Measurements from ENCODE around the gene PDE8B. TPM values are rescaled to one million over a fixed set of nuclear protein-coding genes. Genes with fewer than 3 reads are reported as not detected.

The PDE8B gene
- total RNA-seq, 1 experiment from 2014 or later, result 0.17 TPM

- TF ChIP-seq YY1 (IDR thresholded peaks at IDR 0.05; ENCODE audit: extremely low read depth, insufficient replicate concordance, low read depth, low read length) (no peak), CTCF (IDR thresholded peaks at IDR 0.05 in 2 of 3, conservative IDR thresholded peaks at IDR 0.05 in 1 of 3; ENCODE audit: borderline replicate concordance in 1 of 3, insufficient read depth in 1 of 3, low read depth in 2 of 3, low read length in 2 of 3) (no peak), MAX (IDR thresholded peaks at IDR 0.05) (no peak), ELF1 (IDR thresholded peaks at IDR 0.05; ENCODE audit: borderline replicate concordance, low read depth) (no peak), SP1 (IDR thresholded peaks at IDR 0.05; ENCODE audit: low read depth) (no peak), POLR2AphosphoS5 (IDR thresholded peaks at IDR 0.05; ENCODE audit: low read depth, low read length) (no peak), CBX3 (IDR thresholded peaks at IDR 0.05; ENCODE audit: low read depth) (no peak), SIN3A (IDR thresholded peaks at IDR 0.05; ENCODE audit: low read depth) (no peak), ATF3 (IDR thresholded peaks at IDR 0.05) (no peak), REST (IDR thresholded peaks at IDR 0.05; ENCODE audit: low read depth) (no peak), EZH2phosphoT487 (IDR thresholded peaks at IDR 0.05; ENCODE audit: borderline replicate concordance) (no peak), ZBTB33 (IDR thresholded peaks at IDR 0.05; ENCODE audit: extremely low read depth, insufficient replicate concordance, low read length) (no peak), RAD21 (IDR thresholded peaks at IDR 0.05; ENCODE audit: low read depth) (no peak), EZH2 (IDR thresholded peaks at IDR 0.05) (no peak), POLR2A (IDR thresholded peaks at IDR 0.05; ENCODE audit: borderline replicate concordance, extremely low read depth, insufficient read depth, insufficient read length) (no peak), SRF (IDR thresholded peaks at IDR 0.05; ENCODE audit: low read depth) (no peak), JUND (IDR thresholded peaks at IDR 0.05) (no peak), CEBPB (IDR thresholded peaks at IDR 0.05; ENCODE audit: low read depth) (no peak)
- CTCF ChIA-PET, result no interaction called here
- RAD21 ChIA-PET (ENCODE audit: low non-redundant PET in 1 of 2, low total read pairs in 2 of 2, uncharacterized antibody in 2 of 2, unreplicated experiment in 2 of 2), result no interaction called here
- POLR2A ChIA-PET, result no interaction called here
- ATAC-seq (no peak), DNase-seq (ENCODE audit: low read depth, low spot score) (no peak)
- Histone ChIP-seq H3K4me2 (ENCODE audit: low read length) (no peak overlapping the region), H3K4me1 (ENCODE audit: control insufficient read depth in 1 of 2, insufficient read depth in 2 of 2, low read length in 2 of 2) (no peaks in the 10 kb centered on the region), H2AFZ (ENCODE audit: low read depth, low read length, poor library complexity, severe bottlenecking) (no peak overlapping the region), H3K79me2 (ENCODE audit: insufficient read depth, low read length) (no peaks in the 10 kb centered on the region), H3K36me3 (ENCODE audit: control insufficient read depth in 1 of 2, insufficient read depth in 2 of 2, low read length in 2 of 2) (no peaks in the 10 kb centered on the region), H3K9ac (ENCODE audit: low read length) (no peak overlapping the region), H3K9me2 (ENCODE audit: insufficient read depth) (no peaks in the 10 kb centered on the region), H3K9me3 (ENCODE audit: control insufficient read depth in 1 of 2, insufficient read depth in 1 of 2, low read depth in 1 of 2, low read length in 2 of 2) (no peaks in the 10 kb centered on the region), H3K27ac (ENCODE audit: low read depth, low read length) (no peak overlapping the region), H3K4me3 (replicated peaks in 1 of 2; ENCODE audit: low read depth in 1 of 2, low read length in 2 of 2) (no peak overlapping the region), H4K20me1 (ENCODE audit: insufficient read depth) (no peaks in the 10 kb centered on the region), H3K27me3 (ENCODE audit: insufficient read depth, low read length) (peaks cover 5% of the 10 kb centered on the region; the same call in 1 of the 2 replicates)
- intact Hi-C loops (cut with micrococcal nuclease), result no loop called here
- no TSS peak for BruUV-seq (replicated peaks)
Observed at GRCh38 chr5:77326986-77327734, 116.7 kb downstream of the PDE8B start.

All from HCT116 (cell line).